ENCODE measurements around the gene CHST2. TPM values are rescaled to one million over a fixed set of nuclear protein-coding genes. Genes with fewer than 3 reads are reported as not detected.

CHST2 gene
- polyA plus RNA-seq, 1 experiment, result 0.38 TPM

DNA sequence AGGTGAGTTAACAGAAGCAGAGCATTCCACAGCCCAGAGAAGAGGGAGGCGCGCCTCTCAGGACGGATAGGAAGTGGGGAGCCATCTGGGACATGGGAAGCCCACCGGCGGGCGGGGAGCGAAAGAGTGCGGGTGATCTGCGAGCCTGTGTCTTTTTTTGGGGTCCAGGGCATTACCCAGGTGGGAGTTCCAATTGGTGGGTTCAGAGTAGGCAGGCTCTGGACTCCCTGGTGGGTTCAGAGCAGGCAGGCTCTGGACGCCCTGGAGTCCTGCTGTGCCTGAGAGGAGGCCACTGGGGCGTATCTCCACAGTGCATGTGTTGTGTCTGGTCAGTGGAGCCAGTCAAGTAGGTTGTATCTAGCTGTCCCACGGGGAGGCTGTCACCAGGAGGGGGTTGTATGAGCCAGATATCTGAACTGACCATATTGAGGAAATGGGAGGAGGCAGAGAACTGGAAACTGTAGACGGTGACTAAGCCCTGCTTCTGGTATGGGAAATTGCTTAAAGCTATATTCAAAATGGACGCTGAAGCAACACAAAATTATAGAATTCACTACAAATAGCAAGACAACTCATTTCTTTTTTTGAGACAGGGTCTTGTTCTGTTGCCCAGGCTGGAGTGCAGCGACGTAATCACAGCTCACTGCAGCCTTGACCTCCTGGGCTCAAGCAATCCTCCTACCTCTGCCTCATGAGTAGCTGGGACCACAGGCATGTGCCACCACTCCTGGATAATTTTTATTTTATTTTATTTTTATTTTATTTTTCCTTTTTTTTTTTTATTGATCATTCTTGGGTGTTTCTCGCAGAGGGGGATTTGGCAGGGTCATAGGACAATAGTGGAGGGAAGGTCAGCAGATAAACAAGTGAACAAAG, 34.5 kb upstream of the CHST2 start:
- no peaks in the 10 kb centered on the region for H3K27me3 ChIP-seq (ENCODE audit: control insufficient read depth, insufficient read depth, low read length)
- CTCF ChIA-PET, result no interaction called here
- H3K4me3 ChIP-seq (ENCODE audit: low read depth, low read length), result no peak overlapping the region
- no peak for DNase-seq (ENCODE audit: low read depth)
- TF ChIP-seq, protein P1, sequence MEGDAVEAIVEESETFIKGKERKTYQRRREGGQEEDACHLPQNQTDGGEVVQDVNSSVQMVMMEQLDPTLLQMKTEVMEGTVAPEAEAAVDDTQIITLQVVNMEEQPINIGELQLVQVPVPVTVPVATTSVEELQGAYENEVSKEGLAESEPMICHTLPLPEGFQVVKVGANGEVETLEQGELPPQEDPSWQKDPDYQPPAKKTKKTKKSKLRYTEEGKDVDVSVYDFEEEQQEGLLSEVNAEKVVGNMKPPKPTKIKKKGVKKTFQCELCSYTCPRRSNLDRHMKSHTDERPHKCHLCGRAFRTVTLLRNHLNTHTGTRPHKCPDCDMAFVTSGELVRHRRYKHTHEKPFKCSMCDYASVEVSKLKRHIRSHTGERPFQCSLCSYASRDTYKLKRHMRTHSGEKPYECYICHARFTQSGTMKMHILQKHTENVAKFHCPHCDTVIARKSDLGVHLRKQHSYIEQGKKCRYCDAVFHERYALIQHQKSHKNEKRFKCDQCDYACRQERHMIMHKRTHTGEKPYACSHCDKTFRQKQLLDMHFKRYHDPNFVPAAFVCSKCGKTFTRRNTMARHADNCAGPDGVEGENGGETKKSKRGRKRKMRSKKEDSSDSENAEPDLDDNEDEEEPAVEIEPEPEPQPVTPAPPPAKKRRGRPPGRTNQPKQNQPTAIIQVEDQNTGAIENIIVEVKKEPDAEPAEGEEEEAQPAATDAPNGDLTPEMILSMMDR (IDR thresholded peaks at IDR 0.05; ENCODE audit: insufficient read depth, low read depth, low read length), result no peak
- no peaks in the 10 kb centered on the region for H3K36me3 ChIP-seq (ENCODE audit: control insufficient read depth, insufficient read depth, low read length)
- POLR2A ChIA-PET, result no interaction called here

DNA sequence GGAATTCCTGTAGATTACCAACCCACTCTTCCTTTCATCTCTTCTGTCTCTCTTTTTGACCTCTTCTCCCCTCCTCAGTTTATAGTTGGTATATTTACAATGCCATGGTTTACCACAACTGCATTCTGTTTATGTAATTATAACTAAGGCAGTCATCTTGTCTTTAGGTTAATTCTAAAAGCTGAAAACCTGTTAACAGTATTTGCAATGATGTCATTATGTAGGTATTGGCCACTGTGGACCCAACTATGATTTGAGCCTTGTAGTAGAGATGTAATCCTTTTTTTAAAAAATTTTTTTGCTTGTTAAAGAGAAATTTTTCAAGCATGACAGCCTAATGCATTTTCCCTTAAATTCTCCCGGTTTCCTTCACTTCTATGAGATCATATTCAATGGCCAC, 30.7 kb upstream of the CHST2 start:
- TF ChIP-seq, protein P1 (IDR thresholded peaks at IDR 0.05; ENCODE audit: insufficient read depth, low read depth, low read length), result no peak
- CTCF ChIA-PET, result no interaction called here
- peaks cover 2% of the 10 kb centered on the region; the same call in 1 of the 2 replicates for H3K27me3 ChIP-seq (ENCODE audit: control insufficient read depth, insufficient read depth, low read length)
- H3K36me3 ChIP-seq (ENCODE audit: control insufficient read depth, insufficient read depth, low read length), result no peaks in the 10 kb centered on the region
- no peak for DNase-seq (ENCODE audit: low read depth)
- H3K4me3 ChIP-seq (ENCODE audit: low read depth, low read length), result no peak overlapping the region
- POLR2A ChIA-PET, result no interaction called here

DNA sequence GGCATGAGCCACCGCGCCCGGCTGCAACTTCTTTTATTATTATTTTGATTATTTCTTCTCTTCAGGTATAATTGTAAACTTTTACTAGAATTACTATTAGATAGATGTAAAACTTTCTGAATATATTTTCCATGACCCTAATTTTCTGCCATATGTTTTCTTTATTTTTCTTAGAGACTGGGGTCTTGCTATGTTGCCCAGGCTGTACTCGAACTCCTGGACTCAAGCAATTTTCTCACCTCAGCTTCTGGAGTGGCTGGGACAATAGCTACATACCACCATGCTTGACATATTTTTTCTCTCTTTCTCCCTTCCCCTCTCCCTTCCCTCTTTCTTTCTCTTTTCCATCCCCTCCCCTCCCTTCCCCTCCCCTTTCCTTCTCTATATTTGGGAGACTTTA, 29.6 kb upstream of the CHST2 start:
- ChIA-PET POLR2A (no interaction called here), CTCF (no interaction called here)
- TF ChIP-seq, protein P1 (IDR thresholded peaks at IDR 0.05; ENCODE audit: insufficient read depth, low read depth, low read length), result no peak
- Histone ChIP-seq H3K27me3 (ENCODE audit: control insufficient read depth, insufficient read depth, low read length) (peaks cover 2% of the 10 kb centered on the region; the same call in 1 of the 2 replicates), H3K36me3 (ENCODE audit: control insufficient read depth, insufficient read depth, low read length) (no peaks in the 10 kb centered on the region), H3K4me3 (ENCODE audit: low read depth, low read length) (no peak overlapping the region)
- DNase-seq (ENCODE audit: low read depth), result no peak

DNA sequence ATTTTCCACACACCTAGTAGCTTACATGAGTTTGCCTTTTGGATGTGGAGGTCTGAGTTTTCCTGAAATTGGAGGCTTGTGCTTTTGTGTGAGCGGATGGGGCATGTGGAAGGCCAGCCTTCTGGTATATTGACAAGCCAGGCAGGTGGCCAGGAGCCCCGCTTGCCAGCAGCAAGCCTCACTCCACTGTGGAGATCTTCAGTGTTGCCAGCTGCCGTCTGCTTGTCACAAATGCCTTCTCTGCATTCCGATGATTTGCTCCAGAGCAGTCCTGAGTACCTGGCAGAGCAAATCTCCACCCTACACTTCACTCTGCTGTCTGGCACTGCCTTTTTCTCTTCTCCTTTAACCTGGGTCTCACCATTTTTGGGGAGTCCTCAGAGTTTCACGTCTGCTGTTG, 29.1 kb upstream of the CHST2 start:
- Histone ChIP-seq H3K4me3 (ENCODE audit: low read depth, low read length) (no peak overlapping the region), H3K27me3 (ENCODE audit: control insufficient read depth, insufficient read depth, low read length) (peaks cover 2% of the 10 kb centered on the region; the same call in 1 of the 2 replicates), H3K36me3 (ENCODE audit: control insufficient read depth, insufficient read depth, low read length) (no peaks in the 10 kb centered on the region)
- POLR2A ChIA-PET, result no interaction called here
- TF ChIP-seq, protein P1 (IDR thresholded peaks at IDR 0.05; ENCODE audit: insufficient read depth, low read depth, low read length), result no peak
- CTCF ChIA-PET, result no interaction called here
- no peak for DNase-seq (ENCODE audit: low read depth)

DNA sequence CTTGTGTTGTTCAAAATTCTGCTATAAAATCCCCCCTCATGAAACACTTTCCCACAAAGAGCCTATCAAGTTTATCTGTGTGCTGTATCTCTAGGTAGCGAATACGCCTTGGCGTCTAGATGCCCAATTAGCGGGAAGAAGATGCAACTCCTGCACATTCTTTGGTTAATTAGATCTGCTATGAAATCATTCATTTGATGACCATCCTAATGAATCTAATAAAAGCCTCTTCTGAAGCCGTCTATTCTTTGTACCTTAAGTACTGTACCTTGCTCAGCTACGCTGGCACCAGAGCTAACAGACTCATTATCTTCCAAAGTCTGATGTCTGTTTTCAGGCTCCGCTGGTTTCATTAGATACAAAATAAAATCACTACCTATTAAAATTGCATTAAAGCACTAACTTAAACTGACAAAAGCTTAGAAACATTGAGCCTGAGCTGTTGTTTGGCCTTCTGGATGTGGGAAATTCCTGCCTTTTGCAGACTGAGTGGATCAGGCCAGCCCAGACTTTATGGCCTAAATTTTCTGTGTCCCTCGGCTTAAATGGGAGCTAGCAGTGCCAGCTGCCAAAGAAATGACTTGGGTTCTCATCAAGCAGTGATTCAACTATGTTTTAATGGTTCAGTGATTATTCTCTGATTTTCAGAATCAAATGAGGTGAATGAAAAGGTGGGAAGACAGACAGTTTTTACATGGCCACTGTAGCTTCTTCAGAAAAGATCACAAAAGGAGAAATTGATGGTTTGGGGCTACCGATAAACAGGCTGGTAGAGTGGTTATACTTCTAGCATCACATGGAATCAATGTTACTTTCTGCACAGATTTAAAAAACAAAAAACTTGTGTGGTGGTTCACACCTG, 28.4 kb upstream of the CHST2 start:
- Histone ChIP-seq H3K36me3 (ENCODE audit: control insufficient read depth, insufficient read depth, low read length) (no peaks in the 10 kb centered on the region), H3K27me3 (ENCODE audit: control insufficient read depth, insufficient read depth, low read length) (peaks cover 2% of the 10 kb centered on the region; the same call in 1 of the 2 replicates), H3K4me3 (ENCODE audit: low read depth, low read length) (no peak overlapping the region)
- CTCF ChIA-PET, result no interaction called here
- POLR2A ChIA-PET, result no interaction called here
- TF ChIP-seq, protein P1 (IDR thresholded peaks at IDR 0.05; ENCODE audit: insufficient read depth, low read depth, low read length), result no peak
- DNase-seq (ENCODE audit: low read depth), result no peak

All from BJ (cell line).